ENCODE results near the gene APPL1. TPM values are rescaled to one million over a fixed set of nuclear protein-coding genes. Genes with fewer than 3 reads are reported as not detected.

APPL1 gene
- total and polyA plus RNA-seq, 11 donors, result 13.2 to 60.9 (median 45.3) TPM

DNA sequence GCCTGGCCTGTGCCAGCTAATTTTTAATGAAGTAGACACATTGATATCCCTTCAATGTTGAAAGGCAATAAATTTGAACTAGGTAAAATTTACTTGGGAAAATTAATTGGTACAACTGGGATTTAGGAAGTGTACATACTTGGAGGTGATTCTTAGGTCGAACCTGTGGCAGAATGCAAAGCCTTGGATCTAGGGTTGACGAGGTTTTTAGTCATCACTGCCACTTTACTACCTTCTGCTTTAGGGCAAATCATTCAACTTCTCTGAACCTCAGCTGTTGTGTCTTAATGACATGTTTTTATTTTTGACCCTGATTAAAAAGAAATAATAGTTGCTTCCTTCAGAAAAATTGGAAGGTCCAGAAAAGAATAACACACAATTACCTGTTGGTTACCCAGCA, 2.5 kb downstream of the APPL1 start:
- H3K36me3 ChIP-seq, result no peaks in the 10 kb centered on the region
- no peaks in the 10 kb centered on the region for H3K9me3 ChIP-seq
- H3K4me3 ChIP-seq, result peak overlapping the region in 1 of 12 donors; percentile 97
- H3K27me3 ChIP-seq, result no peaks in the 10 kb centered on the region
- DNase-seq (no peak), ATAC-seq (no peak)
- no peak overlapping the region for H3K27ac ChIP-seq
- intact Hi-C loops (cut with DNase I), result no loop called here
- TF ChIP-seq, protein P1, sequence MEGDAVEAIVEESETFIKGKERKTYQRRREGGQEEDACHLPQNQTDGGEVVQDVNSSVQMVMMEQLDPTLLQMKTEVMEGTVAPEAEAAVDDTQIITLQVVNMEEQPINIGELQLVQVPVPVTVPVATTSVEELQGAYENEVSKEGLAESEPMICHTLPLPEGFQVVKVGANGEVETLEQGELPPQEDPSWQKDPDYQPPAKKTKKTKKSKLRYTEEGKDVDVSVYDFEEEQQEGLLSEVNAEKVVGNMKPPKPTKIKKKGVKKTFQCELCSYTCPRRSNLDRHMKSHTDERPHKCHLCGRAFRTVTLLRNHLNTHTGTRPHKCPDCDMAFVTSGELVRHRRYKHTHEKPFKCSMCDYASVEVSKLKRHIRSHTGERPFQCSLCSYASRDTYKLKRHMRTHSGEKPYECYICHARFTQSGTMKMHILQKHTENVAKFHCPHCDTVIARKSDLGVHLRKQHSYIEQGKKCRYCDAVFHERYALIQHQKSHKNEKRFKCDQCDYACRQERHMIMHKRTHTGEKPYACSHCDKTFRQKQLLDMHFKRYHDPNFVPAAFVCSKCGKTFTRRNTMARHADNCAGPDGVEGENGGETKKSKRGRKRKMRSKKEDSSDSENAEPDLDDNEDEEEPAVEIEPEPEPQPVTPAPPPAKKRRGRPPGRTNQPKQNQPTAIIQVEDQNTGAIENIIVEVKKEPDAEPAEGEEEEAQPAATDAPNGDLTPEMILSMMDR (IDR thresholded peaks at IDR 0.05), result no peak
- no peak for TF ChIP-seq POLR2A (IDR thresholded peaks at IDR 0.05)
- WGBS, 4 donors, result 75 to 87% (median 85%) methylated on average over 2 of the region's 2 CpGs
- H3K4me1 ChIP-seq, result peaks cover 4 to 59% (median 27%) of the 10 kb centered on the region in 12 donors

DNA sequence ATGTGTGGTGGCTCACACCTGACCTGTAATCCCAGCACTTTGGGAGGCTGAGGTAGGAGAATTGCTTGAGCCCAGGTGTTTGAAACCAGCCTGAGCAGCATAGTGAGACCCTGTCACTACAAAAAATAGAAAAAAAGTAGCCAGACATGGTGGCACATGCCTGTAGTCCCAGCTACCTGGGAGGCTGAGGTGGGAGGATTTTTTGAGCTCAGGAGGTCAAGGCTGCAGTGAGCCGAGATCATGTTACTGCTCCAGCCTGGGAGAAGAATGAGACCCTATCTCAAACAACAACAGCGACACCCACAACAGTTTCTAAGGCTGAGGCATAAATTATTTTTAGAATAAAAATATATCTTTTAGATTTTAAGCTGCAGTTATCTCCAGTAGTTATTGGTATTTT, 6.3 kb downstream of the APPL1 start:
- WGBS, 4 donors, result 87 to 94% (median 91%) methylated on average over 2 of the region's 2 CpGs
- H3K27ac ChIP-seq, result no peak overlapping the region
- H3K4me1 ChIP-seq, result peaks cover 4 to 43% (median 16%) of the 10 kb centered on the region in 12 donors
- H3K36me3 ChIP-seq, result peaks cover 0 to 31% (median 19%) of the 10 kb centered on the region in 9 donors
- intact Hi-C loops (cut with DNase I), result no loop called here
- H3K9me3 ChIP-seq, result no peaks in the 10 kb centered on the region
- ATAC-seq (no peak), DNase-seq (no peak)
- no peak overlapping the region for H3K4me3 ChIP-seq
- TF ChIP-seq, protein P1 (IDR thresholded peaks at IDR 0.05), result no peak
- no peak for TF ChIP-seq POLR2A (IDR thresholded peaks at IDR 0.05)
- H3K27me3 ChIP-seq, result no peaks in the 10 kb centered on the region

DNA sequence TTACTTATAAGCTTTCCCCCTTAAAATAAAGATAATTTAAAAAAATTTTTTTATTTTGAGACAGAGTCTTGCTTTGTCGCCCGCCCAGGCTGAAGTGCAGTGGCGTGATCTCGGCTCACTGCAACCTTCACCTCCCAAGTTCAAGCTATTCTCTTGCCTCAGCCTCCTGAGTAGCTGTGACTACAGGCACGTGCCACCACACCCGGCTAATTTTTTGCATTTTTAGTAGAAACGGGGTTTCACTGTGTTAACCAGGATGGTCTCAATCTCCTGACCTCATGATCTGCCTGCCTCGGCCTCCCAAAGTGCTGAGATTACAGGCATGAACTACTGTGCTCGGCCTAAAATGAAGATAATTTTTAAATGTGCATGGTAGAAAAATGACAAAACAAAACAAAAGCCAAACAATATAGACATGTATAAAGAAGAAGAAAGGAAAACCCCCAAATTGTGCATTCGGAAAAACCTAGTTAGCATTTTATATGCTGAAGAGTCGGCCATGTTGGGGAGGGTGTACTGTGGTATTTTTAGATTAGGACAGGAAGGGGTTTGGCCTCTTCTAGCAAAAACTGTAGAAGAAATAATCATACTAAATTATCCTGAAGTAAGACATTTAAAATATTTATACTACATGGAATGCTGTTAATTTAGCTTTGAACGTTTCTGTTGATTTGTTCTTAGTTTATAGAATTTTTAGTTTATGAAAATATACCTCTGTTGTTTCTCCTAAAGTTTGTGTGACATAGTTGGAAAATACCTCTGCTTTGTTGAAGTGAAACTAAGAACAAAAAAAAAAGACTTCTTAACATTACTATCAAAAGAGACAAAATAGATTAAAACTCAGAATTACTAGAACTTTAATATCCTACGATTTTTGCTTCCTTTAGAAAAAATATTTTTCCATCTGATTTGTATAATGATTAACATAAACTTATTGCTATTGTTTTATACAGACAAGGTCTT, 7.4 kb downstream of the APPL1 start:
- 86 to 90% (median 88%) methylated on average over 13 of the region's 13 CpGs for WGBS, 4 donors
- Histone ChIP-seq H3K27ac (no peak overlapping the region), H3K27me3 (no peaks in the 10 kb centered on the region), H3K4me1 (peaks cover 0 to 32% (median 6%) of the 10 kb centered on the region in 12 donors), H3K4me3 (no peak overlapping the region), H3K9me3 (no peaks in the 10 kb centered on the region), H3K36me3 (peaks cover 0 to 42% (median 28%) of the 10 kb centered on the region in 9 donors)
- intact Hi-C loops (cut with DNase I), result no loop called here
- TF ChIP-seq, protein P1 (IDR thresholded peaks at IDR 0.05), result no peak
- no peak for TF ChIP-seq POLR2A (IDR thresholded peaks at IDR 0.05)
- DNase-seq, result no peak
- no peak for ATAC-seq

DNA sequence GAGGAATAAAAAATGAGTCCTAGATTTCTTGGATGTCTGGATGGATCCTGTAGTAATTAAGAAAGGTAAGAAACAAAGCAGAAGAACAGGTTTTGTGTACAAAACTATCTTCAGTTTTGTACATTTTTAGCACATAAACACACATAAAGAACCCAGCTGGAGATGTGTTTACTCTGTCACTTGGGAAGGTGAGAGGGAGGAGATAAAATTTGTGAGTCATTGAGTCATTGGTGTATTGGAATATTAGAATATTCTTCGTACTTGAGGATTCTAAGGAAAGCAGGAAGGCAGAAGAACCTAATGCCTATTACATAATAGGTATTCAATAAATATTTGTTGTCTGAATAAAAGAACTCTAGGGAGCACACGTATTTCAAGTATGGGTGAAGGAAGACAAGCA, 17.4 kb downstream of the APPL1 start:
- no peak for DNase-seq
- no peaks in the 10 kb centered on the region for H3K27me3 ChIP-seq
- H3K4me3 ChIP-seq, result no peak overlapping the region
- no peak for TF ChIP-seq POLR2A (IDR thresholded peaks at IDR 0.05)
- TF ChIP-seq, protein P1 (IDR thresholded peaks at IDR 0.05), result no peak
- WGBS, 4 donors, result 88 to 93% (median 90%) methylated on average over 2 of the region's 2 CpGs
- intact Hi-C loops (cut with DNase I), result loop anchor here in 1 of 10 donors (5.0 kb wide), 1 partner anchor 32 kb away; no protein-coding TSS in a partner anchor
- no peak for ATAC-seq
- H3K36me3 ChIP-seq, result peaks cover 3 to 100% (median 99%) of the 10 kb centered on the region in 9 donors
- H3K4me1 ChIP-seq, result peaks cover 0 to 4% (median 0%) of the 10 kb centered on the region in 12 donors
- H3K9me3 ChIP-seq, result no peaks in the 10 kb centered on the region
- H3K27ac ChIP-seq, result no peak overlapping the region

All from heart left ventricle (tissue), 16 donors.